Measurements from ENCODE around the gene CSN1S1.
"Not testable (repeated sequence)": the region's sequence is repeated elsewhere in the genome, so short reads cannot be mapped to it uniquely, and the experiment has no call there.

CSN1S1 gene

GRCh38 chr4:69930768-69931167 lies at the start of gene CSN1S1:
CSN1S1 (plus strand) TSS chr4:69931068; CDS start chr4:69932556, 1,488 bp downstream.
- no peak for DNase-seq (ENCODE audit: extremely low read depth in 1 of 2, low read depth in 1 of 2)

- DNase-seq (ENCODE audit: extremely low read depth in 1 of 2, low read depth in 1 of 2) = no peak
Observed at GRCh38 chr4:69881173-69881773, 49.6 kb upstream of the CSN1S1 start.

- no peak for DNase-seq (ENCODE audit: extremely low read depth in 1 of 2, low read depth in 1 of 2)
Observed at GRCh38 chr4:69882150-69882549, 48.7 kb upstream of the CSN1S1 start.

GRCh38 chr4:69888336-69888735 lies 42.5 kb upstream of the CSN1S1 start:
- no peak for DNase-seq (ENCODE audit: extremely low read depth in 1 of 2, low read depth in 1 of 2)

- DNase-seq (ENCODE audit: extremely low read depth in 1 of 2, low read depth in 1 of 2) = no peak
Observed at GRCh38 chr4:69894186-69894585, 36.7 kb upstream of the CSN1S1 start.

- DNase-seq (ENCODE audit: extremely low read depth in 1 of 2, low read depth in 1 of 2) = no peak
Observed at GRCh38 chr4:69894721-69895120, 36.1 kb upstream of the CSN1S1 start.

- DNase-seq (ENCODE audit: extremely low read depth in 1 of 2, low read depth in 1 of 2) = no peak
Observed at GRCh38 chr4:69896530-69897116, 34.2 kb upstream of the CSN1S1 start.

- no peak for DNase-seq (ENCODE audit: extremely low read depth in 1 of 2, low read depth in 1 of 2)
Observed at GRCh38 chr4:69907151-69907550, 23.7 kb upstream of the CSN1S1 start.

GRCh38 chr4:69909195-69909594 lies 21.7 kb upstream of the CSN1S1 start:
- DNase-seq (ENCODE audit: extremely low read depth in 1 of 2, low read depth in 1 of 2) = no peak

GRCh38 chr4:69910016-69910782 lies 20.7 kb upstream of the CSN1S1 start:
- no peak for DNase-seq (ENCODE audit: extremely low read depth in 1 of 2, low read depth in 1 of 2)

- DNase-seq (ENCODE audit: extremely low read depth in 1 of 2, low read depth in 1 of 2) = no peak
Observed at GRCh38 chr4:69920874-69921273, 10.0 kb upstream of the CSN1S1 start.

- not testable (repeated sequence) for DNase-seq (ENCODE audit: extremely low read depth in 1 of 2, low read depth in 1 of 2)
Observed at GRCh38 chr4:69923782-69924410, 7.0 kb upstream of the CSN1S1 start.

- no peak for DNase-seq (ENCODE audit: extremely low read depth in 1 of 2, low read depth in 1 of 2)
Observed at GRCh38 chr4:69934150-69934549, 3.3 kb downstream of the CSN1S1 start.

- no peak for DNase-seq (ENCODE audit: extremely low read depth in 1 of 2, low read depth in 1 of 2)
Observed at GRCh38 chr4:69936566-69936965, 5.7 kb downstream of the CSN1S1 start.

- no peak for DNase-seq (ENCODE audit: extremely low read depth in 1 of 2, low read depth in 1 of 2)
Observed at GRCh38 chr4:69951602-69952001, 20.7 kb downstream of the CSN1S1 start.

- no peak for DNase-seq (ENCODE audit: extremely low read depth in 1 of 2, low read depth in 1 of 2)
Observed at GRCh38 chr4:69957209-69957608, 26.3 kb downstream of the CSN1S1 start.

- no peak for DNase-seq (ENCODE audit: extremely low read depth in 1 of 2, low read depth in 1 of 2)
Observed at GRCh38 chr4:69965628-69966027, 34.8 kb downstream of the CSN1S1 start, which contains the start of gene CSN2. CSN2 (minus strand) TSS chr4:69965728; CDS start chr4:69960995, 4,733 bp downstream.

GRCh38 chr4:69970071-69970470 lies 39.2 kb downstream of the CSN1S1 start:
- no peak for DNase-seq (ENCODE audit: extremely low read depth in 1 of 2, low read depth in 1 of 2)

GRCh38 chr4:69974631-69975030 lies 43.8 kb downstream of the CSN1S1 start:
- no peak for DNase-seq (ENCODE audit: extremely low read depth in 1 of 2, low read depth in 1 of 2)

GRCh38 chr4:69977582-69977981 lies 46.7 kb downstream of the CSN1S1 start:
- no peak for DNase-seq (ENCODE audit: extremely low read depth in 1 of 2, low read depth in 1 of 2)

- no peak for DNase-seq (ENCODE audit: extremely low read depth in 1 of 2, low read depth in 1 of 2)
Observed at GRCh38 chr4:69984030-69984443, 53.2 kb downstream of the CSN1S1 start.

- DNase-seq (ENCODE audit: extremely low read depth in 1 of 2, low read depth in 1 of 2) = no peak
Observed at GRCh38 chr4:69986663-69987062, 55.8 kb downstream of the CSN1S1 start.
